Breast epithelium (tissue), 3 donors: Measurements from ENCODE around the gene GCNT2.

Experiments used
- POLR2AphosphoS5 ChIP-seq, 3 donors: sonication (generic); formaldehyde crosslinking; IDR thresholded peaks; one replicate each; pipeline ENCODE4 v1.6.1; 2017; ENCODE audit warnings: antibody characterized with exemption in 3 of 3
- TF ChIP-seq, protein P1 (sequence below), 3 donors: fragments of 450-650 bp; IDR thresholded peaks; one replicate each; pipeline ENCODE4 v1.5.1; 2016 to 2017; ENCODE audit warnings: antibody characterized with exemption in 3 of 3, mild to moderate bottlenecking in 3 of 3, moderate library complexity in 3 of 3

DNA sequence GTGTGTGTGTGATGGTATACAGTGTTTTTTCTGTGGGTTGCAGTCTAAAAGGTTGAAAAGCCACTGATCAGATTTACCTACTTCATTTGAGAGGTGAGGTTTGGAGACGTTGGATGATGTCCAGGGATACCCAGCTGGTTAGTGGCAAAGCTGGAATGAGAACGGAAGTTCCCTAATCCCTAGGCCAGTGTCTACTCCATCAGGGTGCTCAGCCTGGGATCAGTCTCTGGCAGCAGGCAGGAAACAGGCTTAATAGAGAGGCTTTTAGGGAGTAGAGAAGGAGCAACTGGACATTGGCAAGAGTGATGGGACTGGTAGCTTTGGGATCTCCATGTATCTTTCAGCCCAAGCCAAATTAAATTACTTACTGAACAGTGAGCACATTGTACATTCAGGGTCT is 92.6 kb downstream of the GCNT2 start:
- TF ChIP-seq, protein P1, sequence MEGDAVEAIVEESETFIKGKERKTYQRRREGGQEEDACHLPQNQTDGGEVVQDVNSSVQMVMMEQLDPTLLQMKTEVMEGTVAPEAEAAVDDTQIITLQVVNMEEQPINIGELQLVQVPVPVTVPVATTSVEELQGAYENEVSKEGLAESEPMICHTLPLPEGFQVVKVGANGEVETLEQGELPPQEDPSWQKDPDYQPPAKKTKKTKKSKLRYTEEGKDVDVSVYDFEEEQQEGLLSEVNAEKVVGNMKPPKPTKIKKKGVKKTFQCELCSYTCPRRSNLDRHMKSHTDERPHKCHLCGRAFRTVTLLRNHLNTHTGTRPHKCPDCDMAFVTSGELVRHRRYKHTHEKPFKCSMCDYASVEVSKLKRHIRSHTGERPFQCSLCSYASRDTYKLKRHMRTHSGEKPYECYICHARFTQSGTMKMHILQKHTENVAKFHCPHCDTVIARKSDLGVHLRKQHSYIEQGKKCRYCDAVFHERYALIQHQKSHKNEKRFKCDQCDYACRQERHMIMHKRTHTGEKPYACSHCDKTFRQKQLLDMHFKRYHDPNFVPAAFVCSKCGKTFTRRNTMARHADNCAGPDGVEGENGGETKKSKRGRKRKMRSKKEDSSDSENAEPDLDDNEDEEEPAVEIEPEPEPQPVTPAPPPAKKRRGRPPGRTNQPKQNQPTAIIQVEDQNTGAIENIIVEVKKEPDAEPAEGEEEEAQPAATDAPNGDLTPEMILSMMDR (IDR thresholded peaks at IDR 0.05) = no peak
- no peak for TF ChIP-seq POLR2AphosphoS5 (IDR thresholded peaks at IDR 0.05)
